ENCODE results near the gene METAP1. TPM values are rescaled to one million over a fixed set of nuclear protein-coding genes. Genes with fewer than 3 reads are reported as not detected.
"Not testable (repeated sequence)": the region's sequence is repeated elsewhere in the genome, so short reads cannot be mapped to it uniquely, and the experiment has no call there.

The METAP1 gene
- total RNA-seq, 1 donor from 2014 or later: 16.2 TPM

DNA sequence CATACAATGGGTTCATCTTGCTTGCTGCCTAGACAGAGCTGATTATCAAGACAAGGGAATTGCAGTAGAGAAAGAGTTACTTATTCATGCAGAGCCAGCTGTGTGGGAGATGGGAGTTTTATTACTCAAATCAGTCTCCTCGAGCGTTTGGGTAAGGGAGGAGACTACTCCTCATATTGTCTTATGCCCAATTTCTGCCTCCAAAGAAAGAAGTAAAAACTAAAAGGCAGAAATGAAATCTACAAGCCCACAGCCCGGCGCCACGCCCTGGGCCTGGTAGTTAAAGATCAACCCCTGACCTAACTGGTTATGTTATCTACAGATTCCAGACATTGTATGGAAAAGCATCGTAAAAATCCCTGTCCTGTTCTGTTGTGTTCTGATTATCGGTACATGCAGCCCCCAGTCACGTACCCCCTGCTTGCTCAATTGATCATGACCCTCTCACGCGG lies 28.3 kb downstream of the METAP1 start:
- H3K9ac ChIP-seq (ENCODE audit: low read depth in 1 of 3, low read length in 3 of 3); H3K36me3 ChIP-seq (ENCODE audit: control insufficient read depth in 3 of 3, insufficient read depth in 3 of 3, low read length in 3 of 3); H3K27me3 ChIP-seq (ENCODE audit: control insufficient read depth in 3 of 3, insufficient read depth in 3 of 3, low read length in 3 of 3); H3K9me3 ChIP-seq (ENCODE audit: control insufficient read depth in 3 of 3, low read length in 3 of 3); H3K4me3 ChIP-seq (ENCODE audit: low read length in 3 of 3); H3K4me1 ChIP-seq (ENCODE audit: control insufficient read depth in 3 of 3, insufficient read depth in 3 of 3, low read length in 3 of 3); H3K27ac ChIP-seq (ENCODE audit: low read depth, low read length): not testable (repeated sequence)

DNA sequence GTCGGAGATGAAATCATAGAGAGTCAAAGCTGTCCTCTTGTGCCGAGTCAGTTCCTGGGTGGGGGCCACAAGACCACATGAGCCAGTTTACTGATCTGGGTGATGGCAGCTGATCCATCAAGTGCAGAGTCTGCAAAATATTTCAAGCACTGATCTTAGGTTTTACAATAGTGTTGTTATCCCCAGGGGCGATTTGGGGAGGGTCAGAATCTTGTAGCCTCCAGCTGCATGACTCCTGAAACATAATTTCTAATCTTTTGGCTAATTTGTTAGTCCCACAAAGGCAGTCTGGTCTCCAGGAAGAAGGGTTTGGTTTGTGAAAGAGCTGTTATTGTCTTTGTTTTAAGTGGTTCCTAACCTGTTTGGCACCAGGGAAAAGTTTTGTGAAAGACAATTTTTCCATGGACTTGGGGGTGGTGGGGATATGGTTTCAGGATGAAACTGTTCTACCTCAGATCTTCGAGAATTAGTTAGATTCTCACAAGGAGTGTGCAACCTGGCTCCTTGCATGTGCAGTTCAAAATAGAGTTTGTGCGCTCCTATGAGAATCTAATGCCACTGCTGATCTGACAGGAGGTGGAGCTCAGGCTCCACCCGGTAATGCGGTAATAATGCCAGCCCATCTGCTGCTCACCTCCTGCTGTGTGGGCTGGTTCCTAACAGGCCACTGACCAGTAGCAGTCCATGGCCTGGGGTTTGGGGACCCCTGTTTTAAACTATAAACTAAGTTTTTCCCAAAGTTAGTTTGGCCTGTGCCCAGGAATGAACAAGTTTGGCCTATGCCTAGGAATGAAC lies 29.2 kb downstream of the METAP1 start:
- Histone ChIP-seq H3K9me3 (ENCODE audit: control insufficient read depth in 3 of 3, low read length in 3 of 3) (no peaks in the 10 kb centered on the region), H3K4me1 (ENCODE audit: control insufficient read depth in 3 of 3, insufficient read depth in 3 of 3, low read length in 3 of 3) (no peaks in the 10 kb centered on the region), H3K9ac (ENCODE audit: low read depth in 1 of 3, low read length in 3 of 3) (no peak overlapping the region), H3K36me3 (ENCODE audit: control insufficient read depth in 3 of 3, insufficient read depth in 3 of 3, low read length in 3 of 3) (peaks cover 0 to 4% (median 0%) of the 10 kb centered on the region in 3 donors), H3K27ac (ENCODE audit: low read depth, low read length) (no peak overlapping the region), H3K27me3 (ENCODE audit: control insufficient read depth in 3 of 3, insufficient read depth in 3 of 3, low read length in 3 of 3) (no peaks in the 10 kb centered on the region), H3K4me3 (ENCODE audit: low read length in 3 of 3) (no peak overlapping the region)

DNA sequence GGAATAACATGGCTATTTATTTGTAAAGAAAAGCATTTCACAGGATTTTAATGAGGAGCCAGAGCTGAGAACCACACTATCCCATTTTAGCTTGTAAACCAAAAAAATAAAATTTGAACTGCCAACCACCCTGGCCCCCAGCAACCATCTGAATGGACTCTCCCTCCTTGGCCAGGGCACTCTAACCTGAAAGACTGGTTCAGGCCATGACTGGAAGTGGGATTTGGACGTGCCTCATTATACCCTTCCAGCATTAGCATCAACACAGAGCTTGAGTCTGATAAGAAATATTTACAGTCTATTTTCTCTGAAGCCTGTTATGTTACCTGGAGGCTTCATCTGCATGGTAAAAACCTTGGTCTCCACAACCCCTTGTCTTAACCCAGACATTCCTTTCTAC lies 30.0 kb downstream of the METAP1 start:
- H3K27me3 ChIP-seq (ENCODE audit: control insufficient read depth in 3 of 3, insufficient read depth in 3 of 3, low read length in 3 of 3): no peaks in the 10 kb centered on the region
- H3K36me3 ChIP-seq (ENCODE audit: control insufficient read depth in 3 of 3, insufficient read depth in 3 of 3, low read length in 3 of 3): peaks cover 0 to 4% (median 0%) of the 10 kb centered on the region in 3 donors
- no peak overlapping the region for H3K4me3 ChIP-seq (ENCODE audit: low read length in 3 of 3)
- H3K4me1 ChIP-seq (ENCODE audit: control insufficient read depth in 3 of 3, insufficient read depth in 3 of 3, low read length in 3 of 3): no peaks in the 10 kb centered on the region
- H3K9ac ChIP-seq (ENCODE audit: low read depth in 1 of 3, low read length in 3 of 3): no peak overlapping the region
- no peak overlapping the region for H3K27ac ChIP-seq (ENCODE audit: low read depth, low read length)
- H3K9me3 ChIP-seq (ENCODE audit: control insufficient read depth in 3 of 3, low read length in 3 of 3): no peaks in the 10 kb centered on the region

- Histone ChIP-seq H3K36me3 (ENCODE audit: control insufficient read depth in 3 of 3, insufficient read depth in 3 of 3, low read length in 3 of 3) (peaks cover 0 to 4% (median 0%) of the 10 kb centered on the region in 3 donors), H3K9me3 (ENCODE audit: control insufficient read depth in 3 of 3, low read length in 3 of 3) (no peaks in the 10 kb centered on the region), H3K9ac (ENCODE audit: low read depth in 1 of 3, low read length in 3 of 3) (no peak overlapping the region), H3K27me3 (ENCODE audit: control insufficient read depth in 3 of 3, insufficient read depth in 3 of 3, low read length in 3 of 3) (no peaks in the 10 kb centered on the region), H3K4me1 (ENCODE audit: control insufficient read depth in 3 of 3, insufficient read depth in 3 of 3, low read length in 3 of 3) (no peaks in the 10 kb centered on the region), H3K27ac (ENCODE audit: low read depth, low read length) (no peak overlapping the region), H3K4me3 (ENCODE audit: low read length in 3 of 3) (no peak overlapping the region)
Measured at GRCh38 chr4:99027304-99027703, 31.8 kb downstream of the METAP1 start.

DNA sequence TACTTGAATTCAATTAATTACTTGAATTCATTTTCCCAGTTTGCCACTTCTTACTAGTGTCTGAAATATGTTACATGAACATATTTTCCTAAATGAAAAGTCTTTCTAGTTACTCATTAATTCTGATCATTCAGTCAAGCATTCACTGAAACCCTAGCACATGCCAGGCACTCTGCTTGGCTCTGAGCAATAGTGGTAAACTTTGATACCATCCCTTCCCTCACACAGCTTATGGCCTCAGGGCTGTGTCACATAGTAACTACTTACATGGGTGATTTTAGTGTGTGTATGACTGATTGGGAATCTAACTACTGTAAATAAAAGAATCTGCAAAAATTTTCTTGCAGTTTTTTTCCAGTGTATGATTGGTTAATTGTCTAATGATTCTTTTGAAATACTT lies 32.7 kb downstream of the METAP1 start:
- H3K9ac ChIP-seq (ENCODE audit: low read depth in 1 of 3, low read length in 3 of 3): no peak overlapping the region
- H3K27ac ChIP-seq (ENCODE audit: low read depth, low read length): no peak overlapping the region
- H3K27me3 ChIP-seq (ENCODE audit: control insufficient read depth in 3 of 3, insufficient read depth in 3 of 3, low read length in 3 of 3): no peaks in the 10 kb centered on the region
- no peaks in the 10 kb centered on the region for H3K9me3 ChIP-seq (ENCODE audit: control insufficient read depth in 3 of 3, low read length in 3 of 3)
- H3K4me1 ChIP-seq (ENCODE audit: control insufficient read depth in 3 of 3, insufficient read depth in 3 of 3, low read length in 3 of 3): no peaks in the 10 kb centered on the region
- no peaks in the 10 kb centered on the region for H3K36me3 ChIP-seq (ENCODE audit: control insufficient read depth in 3 of 3, insufficient read depth in 3 of 3, low read length in 3 of 3)
- no peak overlapping the region for H3K4me3 ChIP-seq (ENCODE audit: low read length in 3 of 3)

DNA sequence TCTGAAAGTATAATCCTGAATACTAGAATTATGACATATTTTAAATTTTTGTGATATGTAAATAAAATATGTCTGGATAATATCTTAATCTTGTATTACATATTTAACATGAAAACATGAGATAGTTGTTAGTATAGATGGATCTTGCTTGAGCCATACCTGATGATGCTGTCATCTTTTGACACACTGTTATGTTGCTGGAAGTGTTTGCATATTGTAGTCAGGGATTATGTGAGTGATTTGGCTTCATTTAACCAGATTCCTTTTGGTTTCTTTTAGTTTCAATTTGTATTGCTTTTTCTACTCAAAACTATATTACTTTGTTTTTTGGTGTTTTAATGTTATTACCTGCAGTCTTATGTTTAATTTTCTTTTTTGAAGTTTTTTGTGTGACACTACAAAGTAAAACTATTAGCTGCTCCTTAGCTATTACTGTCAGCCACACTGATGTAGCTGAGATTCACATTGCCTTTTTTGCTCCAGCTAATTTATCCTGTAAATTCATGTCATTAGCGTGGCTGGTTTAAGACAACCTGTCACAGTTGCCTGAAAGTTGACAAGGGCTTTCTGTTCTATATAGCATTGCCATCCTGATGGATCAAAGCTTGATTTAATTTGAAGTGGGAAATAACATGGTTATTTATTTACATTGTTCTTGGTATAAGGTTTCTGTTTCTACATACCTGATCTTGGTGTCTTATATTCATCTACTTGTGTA lies 33.7 kb downstream of the METAP1 start:
- H3K9me3 ChIP-seq (ENCODE audit: control insufficient read depth in 3 of 3, low read length in 3 of 3): no peaks in the 10 kb centered on the region
- H3K36me3 ChIP-seq (ENCODE audit: control insufficient read depth in 3 of 3, insufficient read depth in 3 of 3, low read length in 3 of 3): no peaks in the 10 kb centered on the region
- no peak overlapping the region for H3K4me3 ChIP-seq (ENCODE audit: low read length in 3 of 3)
- H3K27ac ChIP-seq (ENCODE audit: low read depth, low read length): no peak overlapping the region
- H3K27me3 ChIP-seq (ENCODE audit: control insufficient read depth in 3 of 3, insufficient read depth in 3 of 3, low read length in 3 of 3): no peaks in the 10 kb centered on the region
- H3K4me1 ChIP-seq (ENCODE audit: control insufficient read depth in 3 of 3, insufficient read depth in 3 of 3, low read length in 3 of 3): no peaks in the 10 kb centered on the region
- H3K9ac ChIP-seq (ENCODE audit: low read depth in 1 of 3, low read length in 3 of 3): no peak overlapping the region

DNA sequence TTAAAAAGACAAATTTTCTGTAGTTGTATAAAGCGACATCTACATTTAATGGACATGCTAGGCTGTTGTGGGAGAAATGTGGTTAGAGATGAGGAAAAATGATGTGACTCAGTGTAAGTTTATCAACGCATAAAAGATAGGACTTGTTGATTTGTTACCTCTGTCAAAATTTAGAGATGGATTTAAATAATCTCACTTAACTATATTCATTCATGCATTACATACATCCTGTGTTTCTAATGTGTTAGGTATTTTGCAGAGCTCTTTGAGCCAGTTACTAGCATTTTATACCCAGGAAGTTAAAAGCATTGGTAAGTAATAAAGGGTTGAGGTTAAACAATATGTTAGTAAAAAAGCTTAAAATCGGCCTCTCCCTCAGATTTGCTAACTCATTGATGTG lies 34.3 kb downstream of the METAP1 start:
- no peaks in the 10 kb centered on the region for H3K9me3 ChIP-seq (ENCODE audit: control insufficient read depth in 3 of 3, low read length in 3 of 3)

GRCh38 chr4:99033956-99034355 lies 38.4 kb downstream of the METAP1 start:
- H3K9ac ChIP-seq (ENCODE audit: low read depth in 1 of 3, low read length in 3 of 3): no peak overlapping the region
- no peak overlapping the region for H3K27ac ChIP-seq (ENCODE audit: low read depth, low read length)
- H3K4me3 ChIP-seq (ENCODE audit: low read length in 3 of 3): no peak overlapping the region
- H3K27me3 ChIP-seq (ENCODE audit: control insufficient read depth in 3 of 3, insufficient read depth in 3 of 3, low read length in 3 of 3): no peaks in the 10 kb centered on the region
- H3K4me1 ChIP-seq (ENCODE audit: control insufficient read depth in 3 of 3, insufficient read depth in 3 of 3, low read length in 3 of 3): no peaks in the 10 kb centered on the region
- H3K9me3 ChIP-seq (ENCODE audit: control insufficient read depth in 3 of 3, low read length in 3 of 3): no peaks in the 10 kb centered on the region
- no peaks in the 10 kb centered on the region for H3K36me3 ChIP-seq (ENCODE audit: control insufficient read depth in 3 of 3, insufficient read depth in 3 of 3, low read length in 3 of 3)

More for the DNA sequence above, 34.3 kb downstream of the METAP1 start:
- H3K9ac ChIP-seq (ENCODE audit: low read depth in 1 of 3, low read length in 3 of 3): no peak overlapping the region
- no peak overlapping the region for H3K4me3 ChIP-seq (ENCODE audit: low read length in 3 of 3)
- H3K4me1 ChIP-seq (ENCODE audit: control insufficient read depth in 3 of 3, insufficient read depth in 3 of 3, low read length in 3 of 3): no peaks in the 10 kb centered on the region
- no peak overlapping the region for H3K27ac ChIP-seq (ENCODE audit: low read depth, low read length)
- no peaks in the 10 kb centered on the region for H3K27me3 ChIP-seq (ENCODE audit: control insufficient read depth in 3 of 3, insufficient read depth in 3 of 3, low read length in 3 of 3)
- H3K36me3 ChIP-seq (ENCODE audit: control insufficient read depth in 3 of 3, insufficient read depth in 3 of 3, low read length in 3 of 3): no peaks in the 10 kb centered on the region

DNA sequence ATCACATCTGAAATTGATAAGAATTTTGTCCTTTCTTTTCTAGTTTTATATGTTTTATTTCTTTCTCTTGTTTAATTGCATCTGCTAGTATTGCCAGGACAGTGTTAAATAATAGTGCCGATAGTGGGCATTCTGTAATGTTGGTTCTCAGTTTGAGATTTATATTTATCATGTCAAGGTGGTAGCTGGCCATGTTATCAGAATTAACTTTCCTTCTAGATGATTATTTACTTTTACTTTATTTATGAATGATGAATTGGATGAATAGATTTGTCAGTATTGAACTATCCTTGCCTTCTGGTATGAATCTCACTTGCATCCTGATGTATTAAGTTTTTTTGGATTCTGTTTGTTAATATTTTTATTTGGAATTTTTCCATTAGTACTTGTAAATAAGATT lies 42.7 kb downstream of the METAP1 start:
- Histone ChIP-seq H3K4me1 (ENCODE audit: control insufficient read depth in 3 of 3, insufficient read depth in 3 of 3, low read length in 3 of 3) (no peaks in the 10 kb centered on the region), H3K36me3 (ENCODE audit: control insufficient read depth in 3 of 3, insufficient read depth in 3 of 3, low read length in 3 of 3) (peaks cover 0 to 4% (median 0%) of the 10 kb centered on the region in 3 donors), H3K9me3 (ENCODE audit: control insufficient read depth in 3 of 3, low read length in 3 of 3) (no peaks in the 10 kb centered on the region), H3K27ac (ENCODE audit: low read depth, low read length) (no peak overlapping the region), H3K27me3 (ENCODE audit: control insufficient read depth in 3 of 3, insufficient read depth in 3 of 3, low read length in 3 of 3) (no peaks in the 10 kb centered on the region), H3K4me3 (ENCODE audit: low read length in 3 of 3) (no peak overlapping the region), H3K9ac (ENCODE audit: low read depth in 1 of 3, low read length in 3 of 3) (no peak overlapping the region)

DNA sequence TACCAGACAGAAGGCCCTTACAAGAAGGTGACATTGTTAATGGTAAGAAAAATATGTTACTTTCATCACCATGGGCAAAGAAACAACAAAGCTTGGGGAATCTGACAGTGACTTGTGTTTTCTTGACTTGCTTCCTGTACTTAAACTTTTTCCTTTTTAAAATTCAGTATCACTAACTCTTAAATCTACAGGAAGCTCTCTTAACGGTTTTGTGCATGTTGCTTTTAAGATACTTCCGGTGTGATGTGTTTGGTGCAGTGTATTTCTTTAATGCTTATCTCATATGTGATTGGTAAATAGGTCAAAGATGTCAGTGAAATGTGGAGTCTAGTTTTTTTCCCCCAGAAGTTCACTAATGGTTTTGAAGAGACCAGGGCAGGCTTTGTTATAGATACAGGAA lies 47.8 kb downstream of the METAP1 start:
- Histone ChIP-seq H3K27ac (ENCODE audit: low read depth, low read length) (no peak overlapping the region), H3K9me3 (ENCODE audit: control insufficient read depth in 3 of 3, low read length in 3 of 3) (no peaks in the 10 kb centered on the region), H3K9ac (ENCODE audit: low read depth in 1 of 3, low read length in 3 of 3) (no peak overlapping the region), H3K36me3 (ENCODE audit: control insufficient read depth in 3 of 3, insufficient read depth in 3 of 3, low read length in 3 of 3) (peaks cover 0 to 11% (median 4%) of the 10 kb centered on the region in 3 donors), H3K4me3 (ENCODE audit: low read length in 3 of 3) (no peak overlapping the region), H3K27me3 (ENCODE audit: control insufficient read depth in 3 of 3, insufficient read depth in 3 of 3, low read length in 3 of 3) (no peaks in the 10 kb centered on the region), H3K4me1 (ENCODE audit: control insufficient read depth in 3 of 3, insufficient read depth in 3 of 3, low read length in 3 of 3) (no peaks in the 10 kb centered on the region)

Measured in skeletal muscle tissue (tissue), 4 donors.